ENCODE data around the gene RASSF3. TPM values are rescaled to one million over a fixed set of nuclear protein-coding genes. Genes with fewer than 3 reads are reported as not detected.
"Not testable (repeated sequence)": the region's sequence is repeated elsewhere in the genome, so short reads cannot be mapped to it uniquely, and the experiment has no call there.

RASSF3 gene
- total RNA-seq, 1 donor from 2014 or later, result 31.8 TPM

DNA sequence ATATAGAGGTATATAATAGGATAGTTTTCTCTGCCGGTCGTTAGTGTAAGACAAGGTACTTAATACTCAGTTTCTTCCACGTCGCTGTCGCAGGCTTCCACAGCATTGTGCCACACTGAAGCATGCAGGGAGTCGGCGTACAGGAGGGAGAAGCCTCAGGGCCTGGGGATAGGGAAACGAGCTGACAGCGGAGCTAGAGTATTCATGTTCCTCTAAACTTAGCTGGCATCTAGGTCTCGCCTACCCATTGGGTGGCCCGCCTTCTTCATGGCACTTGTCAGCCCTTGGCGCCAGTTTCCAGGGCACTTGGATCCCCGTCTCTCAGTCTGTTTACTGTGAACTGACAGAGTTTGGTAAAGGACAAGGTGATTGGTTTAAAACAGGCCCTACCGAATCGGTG is 75.3 kb downstream of the RASSF3 start:
- DNase-seq (ENCODE audit: extremely low spot score, unreplicated experiment), result no peak
- Mint-ChIP-seq H3K27ac (no peak overlapping the region), H3K36me3 (peaks cover 12% of the 10 kb centered on the region), H3K4me3 (no peak overlapping the region), H3K27me3 (no peaks in the 10 kb centered on the region), H3K9me3 (peaks cover 4% of the 10 kb centered on the region), H3K4me1 (ENCODE audit: unreplicated experiment) (peaks cover 51% of the 10 kb centered on the region)
- TF ChIP-seq, protein P1, sequence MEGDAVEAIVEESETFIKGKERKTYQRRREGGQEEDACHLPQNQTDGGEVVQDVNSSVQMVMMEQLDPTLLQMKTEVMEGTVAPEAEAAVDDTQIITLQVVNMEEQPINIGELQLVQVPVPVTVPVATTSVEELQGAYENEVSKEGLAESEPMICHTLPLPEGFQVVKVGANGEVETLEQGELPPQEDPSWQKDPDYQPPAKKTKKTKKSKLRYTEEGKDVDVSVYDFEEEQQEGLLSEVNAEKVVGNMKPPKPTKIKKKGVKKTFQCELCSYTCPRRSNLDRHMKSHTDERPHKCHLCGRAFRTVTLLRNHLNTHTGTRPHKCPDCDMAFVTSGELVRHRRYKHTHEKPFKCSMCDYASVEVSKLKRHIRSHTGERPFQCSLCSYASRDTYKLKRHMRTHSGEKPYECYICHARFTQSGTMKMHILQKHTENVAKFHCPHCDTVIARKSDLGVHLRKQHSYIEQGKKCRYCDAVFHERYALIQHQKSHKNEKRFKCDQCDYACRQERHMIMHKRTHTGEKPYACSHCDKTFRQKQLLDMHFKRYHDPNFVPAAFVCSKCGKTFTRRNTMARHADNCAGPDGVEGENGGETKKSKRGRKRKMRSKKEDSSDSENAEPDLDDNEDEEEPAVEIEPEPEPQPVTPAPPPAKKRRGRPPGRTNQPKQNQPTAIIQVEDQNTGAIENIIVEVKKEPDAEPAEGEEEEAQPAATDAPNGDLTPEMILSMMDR (conservative IDR thresholded peaks at IDR 0.05), result no peak

DNA sequence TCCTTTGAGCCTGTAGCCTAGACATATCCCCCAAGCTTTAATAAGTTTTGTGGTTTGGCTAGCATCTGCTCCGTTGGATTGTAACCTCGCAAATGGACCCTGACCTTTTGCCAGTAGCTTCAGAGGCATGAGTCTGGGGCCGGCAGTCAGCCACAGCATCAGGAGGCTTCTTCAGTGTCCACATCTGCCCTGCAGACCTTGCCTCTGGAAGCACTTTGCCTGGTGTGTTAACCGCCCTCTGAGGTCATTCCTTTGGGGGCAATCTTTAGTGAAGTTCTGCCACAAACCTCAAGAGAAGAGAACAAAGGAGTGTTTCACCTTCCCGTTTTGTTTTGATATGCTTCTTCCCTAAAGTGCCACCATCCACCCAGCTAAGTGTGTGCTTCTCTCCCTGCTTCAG is 77.5 kb downstream of the RASSF3 start:
- H3K27ac Mint-ChIP-seq, result peak overlapping the region; percentile 18
- peaks cover 20% of the 10 kb centered on the region for H3K36me3 Mint-ChIP-seq
- no peaks in the 10 kb centered on the region for H3K27me3 Mint-ChIP-seq
- H3K4me1 Mint-ChIP-seq (ENCODE audit: unreplicated experiment), result peaks cover 50% of the 10 kb centered on the region
- H3K9me3 Mint-ChIP-seq, result no peaks in the 10 kb centered on the region
- no peak for DNase-seq (ENCODE audit: extremely low spot score, unreplicated experiment)
- TF ChIP-seq, protein P1 (conservative IDR thresholded peaks at IDR 0.05), result no peak
- peak overlapping the region; percentile 10 for H3K4me3 Mint-ChIP-seq

DNA sequence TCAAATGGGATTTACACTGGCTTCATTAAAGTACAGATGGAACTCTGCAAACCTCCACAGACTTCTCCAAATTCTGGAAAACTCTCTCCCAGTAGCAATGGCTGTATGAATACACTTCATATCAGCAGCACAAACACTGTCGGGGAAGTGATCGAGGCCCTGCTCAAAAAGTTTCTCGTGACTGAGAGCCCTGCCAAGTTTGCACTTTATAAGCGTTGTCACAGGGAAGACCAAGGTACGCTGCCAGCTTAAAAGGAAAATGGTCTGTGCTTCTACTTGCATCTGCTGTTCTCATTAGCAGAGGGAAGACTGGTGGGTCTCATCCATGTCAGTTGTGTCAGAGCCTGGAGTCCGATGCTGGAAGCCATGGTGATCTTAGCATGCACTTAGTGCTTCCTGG is 77.9 kb downstream of the RASSF3 start:
- TF ChIP-seq, protein P1 (conservative IDR thresholded peaks at IDR 0.05), result no peak
- peak overlapping the region; percentile 18 for H3K27ac Mint-ChIP-seq
- H3K36me3 Mint-ChIP-seq, result peaks cover 20% of the 10 kb centered on the region

DNA sequence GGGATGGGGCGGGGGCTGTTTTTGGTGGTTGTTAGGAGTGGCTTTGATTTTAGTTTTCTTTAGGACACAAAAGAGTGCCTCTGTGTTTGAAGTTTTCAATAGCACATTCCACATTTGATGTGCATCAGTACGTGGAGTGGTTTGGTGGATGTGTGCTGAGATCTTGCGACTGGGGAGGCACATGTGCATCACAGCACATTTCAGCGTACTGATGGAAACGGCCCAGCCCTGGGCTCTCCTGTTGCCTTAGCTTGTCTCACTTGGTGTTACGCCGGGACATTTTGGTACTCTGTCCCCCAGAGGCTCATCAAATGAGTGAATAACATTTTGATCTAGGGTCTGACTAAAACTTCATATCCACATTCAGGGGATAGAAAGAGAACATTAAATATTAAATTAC is 78.4 kb downstream of the RASSF3 start:
- peak overlapping the region; percentile 18 for H3K27ac Mint-ChIP-seq
- peaks cover 43% of the 10 kb centered on the region for H3K4me1 Mint-ChIP-seq (ENCODE audit: unreplicated experiment)
- H3K9me3 Mint-ChIP-seq, result no peaks in the 10 kb centered on the region
- H3K36me3 Mint-ChIP-seq, result peaks cover 17% of the 10 kb centered on the region
- no peaks in the 10 kb centered on the region for H3K27me3 Mint-ChIP-seq
- no peak for DNase-seq (ENCODE audit: extremely low spot score, unreplicated experiment)
- TF ChIP-seq, protein P1 (conservative IDR thresholded peaks at IDR 0.05), result no peak
- H3K4me3 Mint-ChIP-seq, result peak overlapping the region; percentile 10

More for the DNA sequence above, 77.9 kb downstream of the RASSF3 start:
- Mint-ChIP-seq H3K4me3 (peak overlapping the region; percentile 10), H3K4me1 (ENCODE audit: unreplicated experiment) (peaks cover 46% of the 10 kb centered on the region), H3K27me3 (no peaks in the 10 kb centered on the region), H3K9me3 (no peaks in the 10 kb centered on the region)
- DNase-seq (ENCODE audit: extremely low spot score, unreplicated experiment), result no peak

DNA sequence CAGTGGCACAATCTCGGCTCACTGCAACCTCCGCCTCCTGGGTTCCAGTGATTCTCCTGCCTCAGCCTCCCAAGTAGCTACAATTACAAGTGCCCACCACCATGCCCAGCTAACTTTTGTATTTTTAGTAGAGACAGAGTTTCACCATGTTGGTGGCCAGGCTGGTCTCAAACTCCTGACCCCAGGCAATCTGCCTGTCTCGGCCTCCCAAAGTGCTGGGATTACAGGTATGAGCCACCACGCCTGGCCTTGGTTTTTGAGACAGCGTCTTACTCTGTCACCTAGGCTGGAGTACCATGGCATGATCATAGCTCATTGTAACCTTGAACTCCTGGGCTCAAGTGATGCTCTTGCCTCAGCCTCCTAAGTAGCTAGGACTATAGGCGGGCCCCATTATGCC is 79.9 kb downstream of the RASSF3 start:
- Mint-ChIP-seq H3K36me3 (peaks cover 19% of the 10 kb centered on the region), H3K4me1 (ENCODE audit: unreplicated experiment) (peaks cover 53% of the 10 kb centered on the region)
- not testable (repeated sequence) for H3K27ac Mint-ChIP-seq; DNase-seq (ENCODE audit: extremely low spot score, unreplicated experiment); H3K9me3 Mint-ChIP-seq; H3K27me3 Mint-ChIP-seq; H3K4me3 Mint-ChIP-seq

DNA sequence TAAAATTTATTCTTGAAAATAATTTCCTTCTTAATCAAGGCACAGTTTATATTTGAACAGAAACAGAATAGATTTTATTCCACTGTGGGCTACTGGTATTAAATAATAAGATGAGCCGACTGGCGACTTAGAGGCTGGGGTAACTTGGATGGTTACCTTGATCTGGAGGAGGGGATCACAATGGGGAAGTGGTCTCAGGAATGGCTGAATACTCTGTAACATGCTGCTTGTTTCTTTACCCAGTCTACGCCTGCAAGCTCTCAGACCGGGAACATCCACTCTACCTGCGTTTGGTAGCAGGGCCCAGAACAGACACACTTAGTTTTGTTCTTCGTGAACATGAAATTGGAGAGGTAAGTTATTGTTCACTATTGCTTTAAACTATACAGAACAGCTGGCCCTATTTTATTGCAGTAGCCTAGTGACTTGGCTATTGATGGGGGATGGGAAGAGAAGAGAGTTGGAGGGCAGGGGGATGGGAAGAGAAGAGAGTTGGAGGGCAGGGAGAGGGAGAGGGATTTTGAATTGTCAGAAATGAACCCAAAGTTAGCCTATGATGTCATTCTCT is 81.0 kb downstream of the RASSF3 start:
- DNase-seq (ENCODE audit: extremely low spot score, unreplicated experiment), result no peak
- Mint-ChIP-seq H3K4me1 (ENCODE audit: unreplicated experiment) (peaks cover 55% of the 10 kb centered on the region), H3K36me3 (peaks cover 19% of the 10 kb centered on the region), H3K9me3 (no peaks in the 10 kb centered on the region), H3K4me3 (peak overlapping the region; percentile 71), H3K27me3 (no peaks in the 10 kb centered on the region), H3K27ac (peak overlapping the region; percentile 62)
- TF ChIP-seq, protein P1 (conservative IDR thresholded peaks at IDR 0.05), result no peak
